GM19193 (cell line): ENCODE measurements around the gene EP400.

ENCODE experiments used
- POLR2A ChIP-seq: IDR thresholded peaks from 4 replicates; pipeline ENCODE4 v1.6.1; 2011; ENCODE audit not compliant: insufficient read depth, insufficient read length; ENCODE audit errors: extremely low read depth

The EP400 gene

GRCh38 chr12:132014092-132014914 lies 64.6 kb downstream of the EP400 start:
- TF ChIP-seq POLR2A = no peak

GRCh38 chr12:132014915-132015280 lies 65.2 kb downstream of the EP400 start:
- TF ChIP-seq POLR2A = no peak

DNA sequence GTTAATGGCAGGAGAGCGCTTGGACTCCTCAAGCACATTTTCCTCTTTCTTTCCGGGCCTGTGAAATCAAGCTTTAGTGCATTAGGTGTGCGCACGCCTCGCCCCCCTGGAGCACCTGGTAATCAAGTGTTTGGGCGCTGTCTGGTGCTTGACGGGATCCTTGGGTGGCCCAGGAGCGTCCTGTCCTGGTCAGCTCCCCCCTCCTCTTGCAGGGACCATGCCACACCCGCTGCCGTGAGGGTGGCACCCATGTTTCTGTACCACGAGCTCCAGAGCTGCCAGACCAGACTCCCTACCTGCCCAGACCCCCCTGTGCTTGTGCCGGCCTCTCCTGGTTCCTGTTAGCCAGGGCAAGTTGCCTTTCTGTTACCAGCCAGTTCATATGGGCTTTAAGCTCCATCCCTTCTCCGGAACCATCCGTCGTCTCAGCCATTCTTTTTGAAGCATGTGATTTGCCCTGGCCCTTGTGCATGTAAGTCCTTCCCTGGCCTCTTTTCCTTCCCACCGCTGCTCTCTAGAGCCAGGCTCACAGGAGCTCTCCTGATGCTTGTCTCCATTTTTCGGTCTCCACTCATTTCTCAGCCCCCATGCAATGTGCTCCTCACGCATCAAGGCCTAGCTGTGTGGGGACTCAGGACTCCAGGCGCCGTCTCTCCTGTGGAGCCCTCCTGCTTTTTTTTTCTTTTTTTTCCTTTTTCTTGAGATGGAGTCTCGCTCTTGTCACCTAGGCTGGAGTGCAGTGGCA lies 66.1 kb downstream of the EP400 start:
- no peak for TF ChIP-seq POLR2A

- no peak for TF ChIP-seq POLR2A
Measured at GRCh38 chr12:132018193-132018916, 68.6 kb downstream of the EP400 start.

DNA sequence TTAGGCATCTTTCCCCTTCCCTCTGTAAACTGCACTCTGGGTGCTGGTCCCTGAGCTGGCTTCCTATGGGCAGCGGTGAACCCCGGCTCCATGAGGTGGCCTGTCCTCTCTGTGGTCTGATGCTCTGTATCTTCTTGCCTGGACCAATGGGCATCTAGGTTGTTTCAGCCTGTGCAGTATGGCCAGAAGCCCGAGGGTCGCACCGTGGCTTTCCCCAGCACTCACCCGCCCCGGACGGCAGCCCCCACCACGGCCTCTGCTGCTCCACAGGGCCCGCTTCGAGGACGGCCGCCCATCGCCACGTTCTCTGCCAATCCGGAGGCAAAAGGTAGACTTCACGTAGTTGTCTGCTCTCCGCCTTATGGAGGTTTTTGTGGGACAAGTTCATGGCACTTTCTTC lies 70.1 kb downstream of the EP400 start:
- TF ChIP-seq POLR2A = no peak

- no peak for TF ChIP-seq POLR2A
Measured at GRCh38 chr12:132020292-132020691, 70.5 kb downstream of the EP400 start.

- no peak for TF ChIP-seq POLR2A
Measured at GRCh38 chr12:132021031-132021871, 71.5 kb downstream of the EP400 start.

GRCh38 chr12:132021965-132022364 lies 72.2 kb downstream of the EP400 start:
- TF ChIP-seq POLR2A = no peak

DNA sequence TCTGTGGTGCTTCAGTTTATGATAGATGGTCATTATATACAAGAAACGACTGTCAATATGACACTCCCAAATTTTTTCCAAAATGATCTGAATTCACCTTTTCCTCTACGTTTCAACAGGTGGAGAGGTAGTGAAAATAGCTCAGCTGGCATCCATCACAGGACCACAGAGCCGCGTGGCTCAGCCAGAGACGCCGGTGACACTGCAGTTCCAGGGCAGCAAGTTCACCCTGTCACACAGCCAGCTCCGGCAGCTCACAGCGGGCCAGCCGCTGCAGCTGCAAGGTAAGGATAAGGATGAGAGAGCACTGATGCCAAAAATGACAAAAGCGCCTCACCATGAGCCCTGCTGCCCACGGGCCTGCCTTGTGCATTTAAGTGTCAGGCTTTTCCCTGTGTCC lies 73.9 kb downstream of the EP400 start:
- no peak for TF ChIP-seq POLR2A

- TF ChIP-seq POLR2A = no peak
Measured at GRCh38 chr12:132024758-132025157, 75.0 kb downstream of the EP400 start.

DNA sequence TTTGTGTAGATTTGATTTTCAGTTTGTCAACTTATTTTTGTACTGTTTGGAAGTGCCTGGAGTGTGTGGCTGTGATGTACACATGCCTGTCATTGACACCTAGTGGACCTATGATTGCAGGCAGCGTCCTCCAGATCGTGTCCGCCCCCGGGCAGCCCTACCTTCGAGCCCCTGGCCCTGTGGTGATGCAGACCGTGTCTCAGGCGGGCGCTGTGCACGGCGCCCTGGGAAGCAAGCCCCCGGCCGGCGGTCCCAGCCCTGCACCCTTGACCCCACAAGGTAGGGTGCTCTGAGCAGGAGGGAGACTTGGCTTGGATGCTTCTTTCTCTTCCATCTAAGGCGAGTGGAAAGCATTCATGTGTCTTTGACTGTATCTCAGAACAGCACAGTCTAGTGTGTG lies 75.8 kb downstream of the EP400 start:
- no peak for TF ChIP-seq POLR2A

GRCh38 chr12:132026061-132026795 lies 76.5 kb downstream of the EP400 start:
- TF ChIP-seq POLR2A = no peak

- no peak for TF ChIP-seq POLR2A
Measured at GRCh38 chr12:132026796-132027500, 77.2 kb downstream of the EP400 start.
